H9 (cell line): Measurements from ENCODE around the gene OR2H1. TPM values are rescaled to one million over a fixed set of nuclear protein-coding genes. Genes with fewer than 3 reads are reported as not detected.

Source experiments
- DNase-seq: peaks from one replicate; pipeline ENCODE4 v3.0.0-alpha.2; 2017
- H2AFZ ChIP-seq: one replicate; pipeline ENCODE4 v1.6.1; 2013; ENCODE audit warnings: mild to moderate bottlenecking, low read length, control low read depth, moderate library complexity
- H2AK5ac ChIP-seq: 2 replicates; pipeline ENCODE4 v1.6.1; 2013; ENCODE audit warnings: low read length, control low read depth, mixed read lengths; ENCODE audit not compliant: insufficient read length
- H2BK120ac ChIP-seq: one replicate; pipeline ENCODE4 v1.6.1; 2013; ENCODE audit warnings: low read depth, mild to moderate bottlenecking, low read length, control low read depth, inconsistent platforms; ENCODE audit not compliant: poor library complexity, severe bottlenecking
- H2BK12ac ChIP-seq: 2 replicates; pipeline ENCODE4 v1.6.1; 2013; ENCODE audit warnings: low read length, control low read depth, mixed read lengths, low read depth; ENCODE audit not compliant: insufficient read length
- H2BK15ac ChIP-seq: 2 replicates; pipeline ENCODE4 v1.6.1; 2013; ENCODE audit warnings: low read depth, low read length, control low read depth
- H2BK20ac ChIP-seq: one replicate; pipeline ENCODE4 v1.6.1; 2013; ENCODE audit warnings: low read depth, mild to moderate bottlenecking, low read length, control low read depth, inconsistent platforms; ENCODE audit not compliant: poor library complexity, severe bottlenecking
- H2BK5ac ChIP-seq: 2 replicates; pipeline ENCODE4 v1.6.1; 2013; ENCODE audit warnings: low read length, control low read depth, mixed read lengths; ENCODE audit not compliant: insufficient read length
- H3K14ac ChIP-seq: 2 replicates; pipeline ENCODE4 v1.6.1; 2013; ENCODE audit warnings: low read length, control low read depth; ENCODE audit not compliant: insufficient read depth
- H3K18ac ChIP-seq: 2 replicates; pipeline ENCODE4 v1.6.1; 2013; ENCODE audit warnings: low read depth, mild to moderate bottlenecking, mixed read lengths, low read length, control low read depth; ENCODE audit not compliant: insufficient read length
- H3K23ac ChIP-seq: 2 replicates; pipeline ENCODE4 v1.6.1; 2013; ENCODE audit warnings: low read length, control low read depth, mixed read lengths, low read depth; ENCODE audit not compliant: insufficient read length
- H3K23me2 ChIP-seq: 2 replicates; pipeline ENCODE4 v1.6.1; 2013; ENCODE audit warnings: low read depth, mild to moderate bottlenecking, mixed read lengths, low read length, control low read depth; ENCODE audit not compliant: insufficient read length, poor library complexity, severe bottlenecking
- H3K27ac ChIP-seq: 2 replicates; pipeline ENCODE4 v1.5.1; 2013; ENCODE audit warnings: low read length, control low read depth, mixed read lengths, low read depth; ENCODE audit not compliant: insufficient read length
- H3K27me3 ChIP-seq: 2 replicates; pipeline ENCODE4 v1.6.1; 2013; ENCODE audit warnings: low read length, control low read depth, inconsistent platforms; ENCODE audit not compliant: insufficient read depth
- H3K4ac ChIP-seq: 2 replicates; pipeline ENCODE4 v1.6.1; 2013; ENCODE audit warnings: low read depth, mild to moderate bottlenecking, control low read depth, inconsistent platforms, low read length, moderate library complexity
- H3K4me1 ChIP-seq: 2 replicates; pipeline ENCODE4 v1.6.1; 2013; ENCODE audit warnings: low read length, control low read depth, inconsistent platforms; ENCODE audit not compliant: insufficient read depth
- H3K4me2 ChIP-seq: 2 replicates; pipeline ENCODE4 v1.6.1; 2013; ENCODE audit warnings: low read length, control low read depth, mixed read lengths; ENCODE audit not compliant: insufficient read length, insufficient read depth
- H3K56ac ChIP-seq: 2 replicates; pipeline ENCODE4 v1.6.1; 2013; ENCODE audit warnings: low read depth, mild to moderate bottlenecking, mixed read lengths, low read length, control low read depth; ENCODE audit not compliant: insufficient read length
- H3K79me1 ChIP-seq: 2 replicates; pipeline ENCODE4 v1.6.1; 2013; ENCODE audit warnings: low read depth, mild to moderate bottlenecking, moderate library complexity, low read length, control low read depth, inconsistent platforms; ENCODE audit not compliant: insufficient read depth, poor library complexity, severe bottlenecking
- H3K79me2 ChIP-seq: 2 replicates; pipeline ENCODE4 v1.6.1; 2013; ENCODE audit warnings: low read length, control low read depth, inconsistent platforms; ENCODE audit not compliant: insufficient read depth
- H3K9ac ChIP-seq: 2 replicates; pipeline ENCODE4 v1.6.1; 2013; ENCODE audit warnings: low read length, control low read depth, mixed read lengths; ENCODE audit not compliant: insufficient read length; ENCODE audit errors: extremely low read depth
- H3K9me3 ChIP-seq: one replicate; pipeline ENCODE4 v1.6.1; 2013; ENCODE audit warnings: low read depth, low read length, inconsistent platforms; ENCODE audit not compliant: control insufficient read depth
- H3T11ph ChIP-seq: one replicate; pipeline ENCODE4 v1.6.1; 2013; ENCODE audit warnings: mild to moderate bottlenecking, low read length, control low read depth, inconsistent platforms
- H4K20me1 ChIP-seq: one replicate; pipeline ENCODE4 v1.6.1; 2013; ENCODE audit not compliant: control insufficient read depth, insufficient read length, insufficient read depth
- H4K5ac ChIP-seq: 2 replicates; pipeline ENCODE4 v1.6.1; 2013; ENCODE audit warnings: low read depth, mild to moderate bottlenecking, mixed read lengths, low read length, control low read depth; ENCODE audit not compliant: insufficient read length
- H4K8ac ChIP-seq: replicated peaks from 2 replicates; pipeline ENCODE4 v1.6.1; 2013; ENCODE audit warnings: low read length, control low read depth, mixed read lengths, low read depth; ENCODE audit not compliant: insufficient read length
- H4K91ac ChIP-seq: 2 replicates; pipeline ENCODE4 v1.6.1; 2013; ENCODE audit warnings: low read depth, mild to moderate bottlenecking, moderate library complexity, mixed read lengths, low read length, control low read depth; ENCODE audit not compliant: insufficient read length
- H3K27ac Mint-ChIP-seq, 3 experiments: 2 replicates in 2 of 3; 3 replicates in 1 of 3; pipeline ENCODE4 v1.8.0; 2020 to 2021; ENCODE audit warnings: mixed read lengths in 3 of 3, mild to moderate bottlenecking in 1 of 3, moderate library complexity in 1 of 3
- H3K27me3 Mint-ChIP-seq: 2 replicates; pipeline ENCODE4 v1.8.0; 2021; ENCODE audit warnings: low read depth, mild to moderate bottlenecking, moderate library complexity, mixed read lengths
- H3K36me3 Mint-ChIP-seq, 3 experiments: 2 replicates in 2 of 3; 3 replicates in 1 of 3; pipeline ENCODE4 v1.8.0; 2020 to 2021; ENCODE audit warnings: low read depth in 3 of 3, mixed read lengths in 3 of 3; ENCODE audit not compliant: insufficient read depth in 1 of 3
- H3K4me1 Mint-ChIP-seq, 2 experiments: 2 replicates each; pipeline ENCODE4 v1.8.0; 2020; ENCODE audit warnings: mixed read lengths in 2 of 2
- H3K4me3 Mint-ChIP-seq, 2 experiments: 2 replicates in 1 of 2; 3 replicates in 1 of 2; pipeline ENCODE4 v1.8.0; 2020 to 2021; ENCODE audit warnings: mild to moderate bottlenecking in 2 of 2, mixed read lengths in 2 of 2, moderate library complexity in 1 of 2
- H3K9me3 Mint-ChIP-seq, 2 experiments: 2 replicates in 1 of 2; 3 replicates in 1 of 2; pipeline ENCODE4 v1.8.0; 2020; ENCODE audit warnings: mild to moderate bottlenecking in 2 of 2, mixed read lengths in 2 of 2, moderate library complexity in 1 of 2
- CTCF ChIP-seq: fragments of 200-600 bp; sonication (generic); conservative IDR thresholded peaks from 3 replicates; pipeline ENCODE4 v1.8.0; 2021; ENCODE audit warnings: antibody characterized with exemption, mild to moderate bottlenecking
- total RNA-seq: library from RNA; stranded (reverse); gene quantifications from 2 replicates; pipeline ENCODE4 v1.2.1, GENCODE V29; 2021

The OR2H1 gene
- total RNA-seq, 1 experiment from 2014 or later: not detected

DNA sequence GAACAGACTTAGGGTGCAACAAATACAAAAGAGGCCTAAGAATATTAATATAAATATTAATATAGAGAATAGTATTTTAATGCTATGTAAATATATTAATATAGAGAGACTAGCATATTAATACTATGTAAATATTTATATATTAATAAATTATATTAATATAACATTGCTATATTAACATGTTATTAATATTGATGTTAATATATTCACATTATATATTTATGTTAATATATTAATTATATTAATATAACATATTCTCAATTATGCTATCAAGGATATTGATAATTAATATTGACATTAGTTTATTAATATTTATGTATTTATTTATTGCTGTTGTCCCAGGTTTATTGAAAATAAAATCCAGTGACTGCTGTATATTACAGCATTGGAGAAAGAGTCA lies 31.9 kb downstream of the OR2H1 start:
- Histone ChIP-seq H4K20me1 (no peaks in the 10 kb centered on the region), H3K56ac (no peak overlapping the region), H3K18ac (no peak overlapping the region), H2BK5ac (no peak overlapping the region), H4K91ac (no peak overlapping the region), H3K79me2 (no peaks in the 10 kb centered on the region), H3K23me2 (no peaks in the 10 kb centered on the region), H3K79me1 (no peaks in the 10 kb centered on the region), H2AK5ac (no peak overlapping the region), H3K4me2 (no peak overlapping the region), H3K27ac (no peak overlapping the region), H3K9ac (no peak overlapping the region), H4K8ac (no peak overlapping the region), H4K5ac (no peak overlapping the region), H2BK15ac (no peak overlapping the region), H3T11ph (no peak overlapping the region), H3K14ac (no peak overlapping the region), H2BK12ac (no peak overlapping the region), H3K27me3 (no peaks in the 10 kb centered on the region), H2AFZ (no peak overlapping the region), H2BK120ac (no peak overlapping the region), H3K4ac (no peak overlapping the region), H3K4me1 (no peaks in the 10 kb centered on the region), H2BK20ac (no peak overlapping the region), H3K9me3 (no peaks in the 10 kb centered on the region), H3K23ac (no peak overlapping the region)
- H3K27ac Mint-ChIP-seq: no peak overlapping the region
- no peak for TF ChIP-seq CTCF
- no peaks in the 10 kb centered on the region for H3K36me3 Mint-ChIP-seq
- H3K27me3 Mint-ChIP-seq: no peaks in the 10 kb centered on the region; the same call in 1 of the 2 replicates
- no peak overlapping the region for H3K4me3 Mint-ChIP-seq
- peaks cover 0 to 8% of the 10 kb centered on the region in 2 experiments; a peak in 3 of 4 replicates for H3K4me1 Mint-ChIP-seq
- DNase-seq: no peak
- H3K9me3 Mint-ChIP-seq: no peaks in the 10 kb centered on the region; a peak in 1 of 5 replicates
